HL-60 (cell line): Measurements from ENCODE around the gene NNT.

ENCODE experiments used
- DNase-seq, 2 experiments: peaks; one replicate each; pipeline ENCODE4 v3.0.0-alpha.2; 2010 to 2020; ENCODE audit warnings: low read depth in 1 of 2, low spot score in 1 of 2
- H3K27ac ChIP-seq: fragments of 250-450 bp; sonication (Bioruptor Pico); replicated peaks from 2 replicates; pipeline ENCODE4 v1.5.1; 2020; ENCODE audit warnings: mild to moderate bottlenecking, moderate library complexity
- H3K27me3 ChIP-seq: fragments of 250-450 bp; sonication (Bioruptor Pico); 2 replicates; pipeline ENCODE4 v1.5.1; 2021; ENCODE audit warnings: mild to moderate bottlenecking, moderate library complexity; ENCODE audit not compliant: insufficient read depth, poor library complexity, severe bottlenecking
- H3K4me3 ChIP-seq: replicated peaks from 2 replicates; pipeline ENCODE4 v1.5.1; 2011; ENCODE audit warnings: mild to moderate bottlenecking, control low read depth, low read length; ENCODE audit not compliant: insufficient read depth
- GABPA ChIP-seq: IDR thresholded peaks from 2 replicates; pipeline ENCODE4 v1.6.1; 2012; ENCODE audit warnings: low read depth
- POLR2AphosphoS5 ChIP-seq: IDR thresholded peaks from 2 replicates; pipeline ENCODE4 v1.6.1; 2012; ENCODE audit warnings: low read depth
- SPI1 ChIP-seq: IDR thresholded peaks from 2 replicates; pipeline ENCODE4 v1.6.1; 2012; ENCODE audit warnings: low read depth, mild to moderate bottlenecking, borderline replicate concordance
- long read RNA-seq: library from polyadenylated mRNA; unstranded; transcript quantifications from one replicate; pipeline ENCODE4 v2.0.0, GENCODE V29; 2020
- TF ChIP-seq, protein P1 (sequence below): IDR thresholded peaks from 2 replicates; pipeline ENCODE4 v1.6.1; 2012; ENCODE audit warnings: low read depth; ENCODE audit not compliant: insufficient replicate concordance
- TF ChIP-seq, protein P2 (sequence below): IDR thresholded peaks from one replicate; pipeline ENCODE4 v1.5.1; 2011; ENCODE audit warnings: low read length, control low read depth, inconsistent platforms; ENCODE audit not compliant: insufficient read depth

NNT gene
- long read RNA-seq, full-length matches to known transcripts = 501 of 711 reads
- long read RNA-seq, partial matches to known transcripts = 79 of 711 reads
- long read RNA-seq, other reads (novel, unspliced or antisense) = 131 of 711 reads

DNA sequence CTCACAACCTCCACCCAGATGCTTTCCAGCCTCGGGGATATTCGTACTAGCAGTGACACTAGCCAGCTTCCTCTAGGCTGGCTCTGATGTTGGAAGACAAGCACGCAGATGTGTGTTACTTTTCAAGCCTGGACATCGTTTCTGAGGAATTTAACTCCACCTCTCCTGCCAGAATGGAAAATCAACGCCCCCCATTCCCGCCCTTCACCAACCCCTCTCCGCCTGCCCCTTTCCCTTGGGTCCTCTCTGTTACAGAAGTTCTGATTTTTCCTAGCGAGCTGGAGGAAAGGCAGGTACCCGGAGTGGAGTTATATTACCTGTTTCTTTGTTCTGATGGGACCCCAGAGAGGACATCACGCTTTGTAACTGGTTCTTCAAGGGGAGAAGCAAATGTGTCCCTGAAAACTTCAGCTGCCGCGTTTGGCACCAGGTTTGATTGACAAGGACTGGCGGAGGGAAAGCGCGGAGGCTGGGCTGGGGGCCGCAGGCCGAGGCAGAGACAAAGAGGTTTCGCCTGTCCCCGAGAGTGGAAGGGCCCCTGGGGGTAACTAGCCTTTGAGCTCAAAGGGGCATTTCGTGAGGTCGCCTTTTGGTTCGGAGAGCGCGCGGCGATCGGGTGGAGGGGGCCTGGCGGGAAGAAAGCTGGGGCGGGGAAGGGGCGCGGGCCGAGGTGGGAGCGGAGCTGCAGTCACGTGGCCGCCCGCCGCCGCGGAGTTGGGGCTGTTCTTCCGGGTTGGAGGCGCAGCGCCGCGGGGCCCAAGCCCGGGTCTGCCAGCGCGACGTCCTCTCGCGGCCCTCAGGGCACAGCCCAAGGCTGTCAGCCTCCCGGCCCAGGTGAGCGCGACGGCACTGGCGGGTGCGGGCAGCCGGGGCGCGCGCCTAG lies at the start of gene NNT:
Gene NNT, plus strand, starts transcription at position 720 of the 883 bp plus-strand sequence. CDS start 6,016 bp downstream, outside the sequence.
- TF ChIP-seq, protein P1, sequence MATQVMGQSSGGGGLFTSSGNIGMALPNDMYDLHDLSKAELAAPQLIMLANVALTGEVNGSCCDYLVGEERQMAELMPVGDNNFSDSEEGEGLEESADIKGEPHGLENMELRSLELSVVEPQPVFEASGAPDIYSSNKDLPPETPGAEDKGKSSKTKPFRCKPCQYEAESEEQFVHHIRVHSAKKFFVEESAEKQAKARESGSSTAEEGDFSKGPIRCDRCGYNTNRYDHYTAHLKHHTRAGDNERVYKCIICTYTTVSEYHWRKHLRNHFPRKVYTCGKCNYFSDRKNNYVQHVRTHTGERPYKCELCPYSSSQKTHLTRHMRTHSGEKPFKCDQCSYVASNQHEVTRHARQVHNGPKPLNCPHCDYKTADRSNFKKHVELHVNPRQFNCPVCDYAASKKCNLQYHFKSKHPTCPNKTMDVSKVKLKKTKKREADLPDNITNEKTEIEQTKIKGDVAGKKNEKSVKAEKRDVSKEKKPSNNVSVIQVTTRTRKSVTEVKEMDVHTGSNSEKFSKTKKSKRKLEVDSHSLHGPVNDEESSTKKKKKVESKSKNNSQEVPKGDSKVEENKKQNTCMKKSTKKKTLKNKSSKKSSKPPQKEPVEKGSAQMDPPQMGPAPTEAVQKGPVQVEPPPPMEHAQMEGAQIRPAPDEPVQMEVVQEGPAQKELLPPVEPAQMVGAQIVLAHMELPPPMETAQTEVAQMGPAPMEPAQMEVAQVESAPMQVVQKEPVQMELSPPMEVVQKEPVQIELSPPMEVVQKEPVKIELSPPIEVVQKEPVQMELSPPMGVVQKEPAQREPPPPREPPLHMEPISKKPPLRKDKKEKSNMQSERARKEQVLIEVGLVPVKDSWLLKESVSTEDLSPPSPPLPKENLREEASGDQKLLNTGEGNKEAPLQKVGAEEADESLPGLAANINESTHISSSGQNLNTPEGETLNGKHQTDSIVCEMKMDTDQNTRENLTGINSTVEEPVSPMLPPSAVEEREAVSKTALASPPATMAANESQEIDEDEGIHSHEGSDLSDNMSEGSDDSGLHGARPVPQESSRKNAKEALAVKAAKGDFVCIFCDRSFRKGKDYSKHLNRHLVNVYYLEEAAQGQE = peak; percentile 10
- TF ChIP-seq, protein P2, sequence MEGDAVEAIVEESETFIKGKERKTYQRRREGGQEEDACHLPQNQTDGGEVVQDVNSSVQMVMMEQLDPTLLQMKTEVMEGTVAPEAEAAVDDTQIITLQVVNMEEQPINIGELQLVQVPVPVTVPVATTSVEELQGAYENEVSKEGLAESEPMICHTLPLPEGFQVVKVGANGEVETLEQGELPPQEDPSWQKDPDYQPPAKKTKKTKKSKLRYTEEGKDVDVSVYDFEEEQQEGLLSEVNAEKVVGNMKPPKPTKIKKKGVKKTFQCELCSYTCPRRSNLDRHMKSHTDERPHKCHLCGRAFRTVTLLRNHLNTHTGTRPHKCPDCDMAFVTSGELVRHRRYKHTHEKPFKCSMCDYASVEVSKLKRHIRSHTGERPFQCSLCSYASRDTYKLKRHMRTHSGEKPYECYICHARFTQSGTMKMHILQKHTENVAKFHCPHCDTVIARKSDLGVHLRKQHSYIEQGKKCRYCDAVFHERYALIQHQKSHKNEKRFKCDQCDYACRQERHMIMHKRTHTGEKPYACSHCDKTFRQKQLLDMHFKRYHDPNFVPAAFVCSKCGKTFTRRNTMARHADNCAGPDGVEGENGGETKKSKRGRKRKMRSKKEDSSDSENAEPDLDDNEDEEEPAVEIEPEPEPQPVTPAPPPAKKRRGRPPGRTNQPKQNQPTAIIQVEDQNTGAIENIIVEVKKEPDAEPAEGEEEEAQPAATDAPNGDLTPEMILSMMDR = no peak
- TF ChIP-seq POLR2AphosphoS5 = peak; percentile 27
- TF ChIP-seq SPI1 = no peak
- Histone ChIP-seq H3K27me3 (no peaks in the 10 kb centered on the region), H3K27ac (peak within 1 kb of the TSS; percentile 90), H3K4me3 (peak within 1 kb of the TSS; percentile 74)
- peak; percentile 47 to 74 for DNase-seq

DNA sequence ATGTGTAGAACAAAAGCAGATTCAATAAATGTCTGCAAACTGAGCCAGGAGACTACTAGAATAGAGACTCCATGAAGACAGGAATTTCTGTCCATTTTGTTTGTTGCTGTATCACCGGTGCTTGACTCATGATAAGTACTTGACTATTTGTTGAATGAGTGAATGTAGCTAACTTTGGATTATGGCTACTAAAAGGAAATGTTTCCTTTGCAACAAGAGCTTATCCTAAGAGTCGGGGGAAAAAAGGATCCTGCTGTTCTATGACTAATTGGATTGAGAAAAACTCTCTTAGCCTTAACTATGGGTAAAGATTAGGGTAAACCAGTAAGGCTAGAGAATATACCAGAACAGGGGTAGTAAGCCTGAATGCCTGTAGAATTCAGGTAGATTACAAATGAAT lies 49.6 kb upstream of the NNT start:
- Histone ChIP-seq H3K4me3 (no peak overlapping the region), H3K27me3 (no peaks in the 10 kb centered on the region), H3K27ac (no peak overlapping the region)
- no peak for DNase-seq
- no peak for TF ChIP-seq POLR2AphosphoS5
- TF ChIP-seq GABPA = no peak
- TF ChIP-seq, protein P2 = no peak
- TF ChIP-seq, protein P1 = no peak
- TF ChIP-seq SPI1 = no peak

DNA sequence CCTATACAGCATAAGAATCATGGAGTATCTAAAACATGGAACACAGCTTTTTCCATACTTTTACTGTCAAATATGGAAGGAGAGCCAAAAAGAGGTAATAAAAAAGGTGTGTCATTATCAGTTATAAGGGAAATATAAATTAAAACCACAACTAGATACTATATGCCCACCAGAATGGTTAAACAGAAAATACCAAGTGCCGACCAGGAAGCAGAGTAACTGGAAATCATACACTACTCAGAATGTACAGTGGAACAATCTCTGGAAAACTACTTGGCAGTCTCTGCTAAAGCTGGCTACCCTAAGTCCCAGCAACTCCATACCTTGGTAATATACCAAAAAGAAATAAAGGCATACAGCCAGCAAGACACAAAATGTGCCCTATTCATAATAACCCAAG lies 48.5 kb upstream of the NNT start:
- H3K4me3 ChIP-seq = no peak overlapping the region
- no peak overlapping the region for H3K27ac ChIP-seq
- no peak for DNase-seq
- H3K27me3 ChIP-seq = no peaks in the 10 kb centered on the region
- TF ChIP-seq, protein P1 = no peak
- TF ChIP-seq GABPA (no peak), SPI1 (no peak), POLR2AphosphoS5 (no peak)
- TF ChIP-seq, protein P2 = no peak
